HG02623 (cell line): ENCODE measurements around the gene DRC7.
"Not testable (repeated sequence)": the region's sequence is repeated elsewhere in the genome, so short reads cannot be mapped to it uniquely, and the experiment has no call there.

Experiments used
- ATAC-seq: cut with Tn5 transposase; IDR thresholded peaks from one replicate; pipeline ENCODE4 v1.9.1; 2021; ENCODE audit warnings: moderate library complexity; ENCODE audit not compliant: unreplicated experiment

DRC7 gene

DNA sequence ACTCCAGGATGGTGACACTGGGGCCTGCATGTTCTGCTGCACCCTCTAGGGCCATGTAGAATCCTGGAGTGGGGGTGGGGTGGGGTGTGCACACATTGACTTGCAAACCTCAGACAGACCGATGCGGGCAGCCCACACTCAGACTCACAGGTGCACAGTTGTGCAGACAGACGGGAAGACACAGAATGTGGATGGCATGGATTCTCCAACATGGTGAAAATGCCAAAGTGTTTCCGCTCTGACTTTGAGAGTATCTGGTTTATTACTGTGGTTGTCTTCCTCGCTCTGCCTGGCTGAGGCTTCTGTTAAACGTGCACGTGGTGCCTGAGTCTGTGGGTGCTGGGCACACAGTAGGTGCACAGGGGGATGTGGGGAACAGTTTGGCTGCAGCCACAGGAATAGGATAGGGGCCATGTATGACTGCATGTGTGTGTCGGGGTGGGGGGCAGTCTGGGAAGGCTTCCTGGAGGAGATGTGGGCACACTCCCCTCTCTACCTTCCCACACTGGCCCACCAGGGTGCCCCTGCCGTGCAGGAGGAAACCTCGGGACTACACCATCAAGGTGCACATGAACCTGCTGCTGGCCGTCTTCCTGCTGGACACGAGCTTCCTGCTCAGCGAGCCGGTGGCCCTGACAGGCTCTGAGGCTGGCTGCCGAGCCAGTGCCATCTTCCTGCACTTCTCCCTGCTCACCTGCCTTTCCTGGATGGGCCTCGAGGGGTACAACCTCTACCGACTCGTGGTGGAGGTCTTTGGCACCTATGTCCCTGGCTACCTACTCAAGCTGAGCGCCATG is 35.5 kb upstream of the DRC7 start:
- ATAC-seq = no peak

DNA sequence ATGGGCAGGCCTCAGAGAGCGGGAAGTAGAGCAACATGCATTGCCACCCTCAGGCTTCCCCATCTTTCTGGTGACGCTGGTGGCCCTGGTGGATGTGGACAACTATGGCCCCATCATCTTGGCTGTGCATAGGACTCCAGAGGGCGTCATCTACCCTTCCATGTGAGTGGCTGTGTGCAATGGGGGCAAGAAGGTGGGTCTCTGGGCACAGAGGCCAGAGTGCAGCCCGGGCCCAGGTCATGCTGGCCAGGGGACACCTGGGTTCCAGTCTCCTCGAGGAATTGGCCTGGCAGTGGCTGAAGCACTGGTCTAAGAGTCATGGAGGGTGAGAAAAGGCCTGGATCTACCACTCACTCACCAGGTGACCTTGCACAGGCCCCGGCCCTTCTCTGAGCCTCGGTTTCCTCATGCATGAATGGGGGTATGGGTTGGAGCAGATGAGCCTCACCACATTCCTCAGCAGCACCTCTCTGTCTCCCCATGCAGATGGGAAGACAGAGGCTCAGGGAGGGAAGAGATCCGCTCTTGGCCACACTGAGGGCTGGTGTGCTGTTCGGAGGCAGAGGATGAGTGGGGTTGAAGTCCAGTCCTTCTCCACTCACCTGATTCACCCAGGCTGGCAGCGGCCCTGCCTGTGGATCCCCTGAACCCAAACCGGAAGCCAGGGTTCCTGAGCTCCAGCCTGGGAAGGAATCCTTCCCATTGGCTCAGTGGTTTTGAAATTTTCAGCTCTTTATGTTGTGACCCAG is 33.7 kb upstream of the DRC7 start:
- ATAC-seq = no peak

DNA sequence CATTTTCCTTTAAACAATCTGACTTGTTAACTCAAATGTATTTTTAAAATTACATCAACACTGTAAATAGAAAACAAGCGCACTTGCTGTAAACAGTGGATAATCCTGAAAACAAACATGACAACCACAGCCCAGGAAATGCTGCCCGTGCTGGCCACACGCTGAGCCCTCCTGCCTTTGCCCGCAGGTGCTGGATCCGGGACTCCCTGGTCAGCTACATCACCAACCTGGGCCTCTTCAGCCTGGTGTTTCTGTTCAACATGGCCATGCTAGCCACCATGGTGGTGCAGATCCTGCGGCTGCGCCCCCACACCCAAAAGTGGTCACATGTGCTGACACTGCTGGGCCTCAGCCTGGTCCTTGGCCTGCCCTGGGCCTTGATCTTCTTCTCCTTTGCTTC is 33.1 kb upstream of the DRC7 start:
- ATAC-seq = no peak

DNA sequence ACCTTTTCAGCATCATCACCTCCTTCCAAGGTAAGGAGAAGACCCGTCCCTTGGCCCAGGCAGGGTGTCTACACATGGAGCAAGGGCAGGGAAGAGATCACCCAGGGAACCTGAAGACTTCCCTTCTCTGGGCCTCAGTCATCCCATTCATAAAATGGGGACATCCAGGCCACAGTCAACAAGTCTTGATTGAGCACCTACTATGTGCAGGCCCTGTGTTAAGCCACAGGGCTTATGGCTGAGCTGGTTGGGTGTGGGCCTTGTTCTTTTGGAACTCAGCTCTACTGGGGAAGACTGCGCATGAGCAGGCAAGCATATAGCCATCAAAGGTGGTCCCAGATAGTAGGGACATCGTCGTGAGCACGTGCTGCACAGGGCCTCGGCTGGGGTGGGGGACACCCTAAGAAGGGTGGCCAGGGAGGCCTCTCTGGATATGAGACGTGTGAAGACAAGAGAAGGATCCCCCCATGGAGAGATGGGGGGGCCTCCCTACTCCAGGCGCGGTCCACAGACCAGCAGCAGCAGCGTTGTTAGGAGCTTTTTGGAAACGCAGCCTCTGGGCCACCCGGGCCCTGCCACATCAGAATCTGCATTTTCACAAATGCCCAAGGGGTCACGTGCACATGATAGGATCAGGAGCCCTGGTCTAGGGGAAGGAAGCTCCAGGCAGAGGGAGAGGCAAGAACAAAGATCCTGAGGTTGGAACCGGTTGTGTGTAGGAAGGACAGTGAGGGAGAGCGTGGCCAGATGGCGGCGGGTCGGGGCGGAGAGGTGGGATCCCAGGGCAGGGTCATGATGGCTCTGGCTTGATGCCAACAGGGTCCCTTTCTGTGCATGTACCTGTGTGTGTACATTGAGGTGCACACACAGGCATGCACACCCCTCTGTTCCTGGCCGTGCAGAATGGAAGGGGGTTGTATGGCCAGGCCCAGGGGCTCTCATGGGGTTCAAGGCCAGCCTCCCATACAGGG is 32.4 kb upstream of the DRC7 start:
- no peak for ATAC-seq

DNA sequence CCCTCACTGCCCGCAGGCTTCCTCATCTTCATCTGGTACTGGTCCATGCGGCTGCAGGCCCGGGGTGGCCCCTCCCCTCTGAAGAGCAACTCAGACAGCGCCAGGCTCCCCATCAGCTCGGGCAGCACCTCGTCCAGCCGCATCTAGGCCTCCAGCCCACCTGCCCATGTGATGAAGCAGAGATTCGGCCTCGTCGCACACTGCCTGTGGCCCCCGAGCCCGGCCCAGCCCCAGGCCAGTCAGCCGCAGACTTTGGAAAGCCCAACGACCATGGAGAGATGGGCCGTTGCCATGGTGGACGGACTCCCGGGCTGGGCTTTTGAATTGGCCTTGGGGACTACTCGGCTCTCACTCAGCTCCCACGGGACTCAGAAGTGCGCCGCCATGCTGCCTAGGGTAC is 31.2 kb upstream of the DRC7 start:
- no peak for ATAC-seq

DNA sequence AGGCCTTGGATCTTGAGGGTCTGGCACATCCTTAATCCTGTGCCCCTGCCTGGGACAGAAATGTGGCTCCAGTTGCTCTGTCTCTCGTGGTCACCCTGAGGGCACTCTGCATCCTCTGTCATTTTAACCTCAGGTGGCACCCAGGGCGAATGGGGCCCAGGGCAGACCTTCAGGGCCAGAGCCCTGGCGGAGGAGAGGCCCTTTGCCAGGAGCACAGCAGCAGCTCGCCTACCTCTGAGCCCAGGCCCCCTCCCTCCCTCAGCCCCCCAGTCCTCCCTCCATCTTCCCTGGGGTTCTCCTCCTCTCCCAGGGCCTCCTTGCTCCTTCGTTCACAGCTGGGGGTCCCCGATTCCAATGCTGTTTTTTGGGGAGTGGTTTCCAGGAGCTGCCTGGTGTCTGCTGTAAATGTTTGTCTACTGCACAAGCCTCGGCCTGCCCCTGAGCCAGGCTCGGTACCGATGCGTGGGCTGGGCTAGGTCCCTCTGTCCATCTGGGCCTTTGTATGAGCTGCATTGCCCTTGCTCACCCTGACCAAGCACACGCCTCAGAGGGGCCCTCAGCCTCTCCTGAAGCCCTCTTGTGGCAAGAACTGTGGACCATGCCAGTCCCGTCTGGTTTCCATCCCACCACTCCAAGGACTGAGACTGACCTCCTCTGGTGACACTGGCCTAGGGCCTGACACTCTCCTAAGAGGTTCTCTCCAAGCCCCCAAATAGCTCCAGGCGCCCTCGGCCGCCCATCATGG is 30.5 kb upstream of the DRC7 start:
- no peak for ATAC-seq

DNA sequence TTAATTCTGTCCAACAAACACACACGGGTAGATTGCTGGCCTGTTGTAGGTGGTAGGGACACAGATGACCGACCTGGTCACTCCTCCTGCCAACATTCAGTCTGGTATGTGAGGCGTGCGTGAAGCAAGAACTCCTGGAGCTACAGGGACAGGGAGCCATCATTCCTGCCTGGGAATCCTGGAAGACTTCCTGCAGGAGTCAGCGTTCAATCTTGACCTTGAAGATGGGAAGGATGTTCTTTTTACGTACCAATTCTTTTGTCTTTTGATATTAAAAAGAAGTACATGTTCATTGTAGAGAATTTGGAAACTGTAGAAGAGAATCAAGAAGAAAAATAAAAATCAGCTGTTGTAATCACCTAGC is 30.0 kb upstream of the DRC7 start:
- ATAC-seq = no peak

DNA sequence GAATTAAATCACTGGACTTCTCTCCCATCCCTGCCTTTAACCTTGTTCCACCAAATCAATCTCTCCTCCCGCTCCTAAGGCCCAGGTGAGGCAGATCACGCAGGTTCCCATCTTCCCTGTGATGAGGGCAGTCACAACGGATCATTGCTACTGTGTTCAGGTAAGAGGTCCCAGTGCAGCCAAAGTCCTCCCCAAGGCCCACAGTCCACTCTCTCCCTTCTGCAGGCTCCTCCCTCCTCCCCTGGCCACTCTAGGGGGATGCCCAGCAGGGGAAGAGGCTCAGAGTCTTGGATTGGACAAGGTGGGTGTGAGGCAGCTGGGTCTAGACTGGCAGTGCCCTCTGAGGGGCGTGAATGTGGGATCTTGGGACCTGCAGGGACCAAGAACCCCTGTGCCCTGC is 29.1 kb upstream of the DRC7 start:
- no peak for ATAC-seq

DNA sequence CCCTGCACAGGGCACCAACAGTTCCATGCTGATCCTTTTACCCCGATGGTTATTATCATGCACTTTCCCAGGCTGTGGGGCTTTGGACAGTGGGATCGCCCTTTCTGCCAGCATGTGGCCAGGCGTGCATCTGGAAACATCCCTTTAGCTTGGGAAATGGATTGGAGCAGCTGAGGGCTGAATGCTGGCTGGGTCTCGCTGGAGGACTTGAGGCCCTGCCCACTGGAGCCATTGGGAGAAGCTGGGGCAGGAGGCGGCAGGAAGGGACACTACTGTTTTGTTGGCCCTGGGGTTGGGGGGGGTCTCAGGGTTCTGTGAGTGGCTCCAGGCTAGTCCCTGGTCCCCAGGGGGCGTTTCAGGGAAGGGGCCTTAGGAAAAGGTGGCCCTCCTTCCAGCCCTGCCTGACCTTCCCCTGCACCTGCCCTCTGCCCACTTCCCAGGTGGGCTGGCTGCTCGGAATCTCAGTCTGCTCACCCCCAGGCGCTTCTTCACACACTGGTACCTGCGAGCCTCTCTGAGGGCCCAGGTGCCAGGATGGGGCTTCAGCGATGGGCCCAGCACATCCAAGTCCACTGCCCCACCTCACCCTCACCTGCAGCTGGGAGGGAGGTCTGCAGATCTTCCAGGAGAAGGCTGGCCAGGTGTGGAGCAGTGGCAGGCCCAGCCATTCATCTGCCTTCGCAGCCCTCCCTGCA is 28.1 kb upstream of the DRC7 start:
- no peak for ATAC-seq

DNA sequence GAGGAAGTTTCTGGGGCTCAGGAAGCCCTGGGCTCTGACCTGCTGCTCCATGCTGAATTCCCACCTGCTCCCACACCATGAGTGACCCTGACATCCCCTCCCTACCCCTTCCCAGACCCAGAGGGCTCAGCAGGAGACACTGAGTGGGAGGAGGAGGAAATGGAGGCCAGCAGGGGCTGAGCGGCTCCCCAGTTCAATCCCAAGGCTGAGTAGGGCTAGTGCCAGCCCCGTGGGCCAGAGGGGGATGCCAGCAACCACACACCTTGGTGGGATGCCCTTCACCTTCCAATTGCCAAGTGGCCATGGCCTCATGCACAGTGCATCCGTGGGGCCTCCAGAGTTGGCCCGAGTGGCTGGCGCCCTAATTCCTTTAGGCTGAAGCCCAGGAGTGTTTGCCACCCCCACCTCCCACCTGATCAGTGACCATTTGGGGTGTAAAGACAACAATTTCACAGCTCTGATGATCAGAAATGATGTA is 27.5 kb upstream of the DRC7 start:
- ATAC-seq = no peak

DNA sequence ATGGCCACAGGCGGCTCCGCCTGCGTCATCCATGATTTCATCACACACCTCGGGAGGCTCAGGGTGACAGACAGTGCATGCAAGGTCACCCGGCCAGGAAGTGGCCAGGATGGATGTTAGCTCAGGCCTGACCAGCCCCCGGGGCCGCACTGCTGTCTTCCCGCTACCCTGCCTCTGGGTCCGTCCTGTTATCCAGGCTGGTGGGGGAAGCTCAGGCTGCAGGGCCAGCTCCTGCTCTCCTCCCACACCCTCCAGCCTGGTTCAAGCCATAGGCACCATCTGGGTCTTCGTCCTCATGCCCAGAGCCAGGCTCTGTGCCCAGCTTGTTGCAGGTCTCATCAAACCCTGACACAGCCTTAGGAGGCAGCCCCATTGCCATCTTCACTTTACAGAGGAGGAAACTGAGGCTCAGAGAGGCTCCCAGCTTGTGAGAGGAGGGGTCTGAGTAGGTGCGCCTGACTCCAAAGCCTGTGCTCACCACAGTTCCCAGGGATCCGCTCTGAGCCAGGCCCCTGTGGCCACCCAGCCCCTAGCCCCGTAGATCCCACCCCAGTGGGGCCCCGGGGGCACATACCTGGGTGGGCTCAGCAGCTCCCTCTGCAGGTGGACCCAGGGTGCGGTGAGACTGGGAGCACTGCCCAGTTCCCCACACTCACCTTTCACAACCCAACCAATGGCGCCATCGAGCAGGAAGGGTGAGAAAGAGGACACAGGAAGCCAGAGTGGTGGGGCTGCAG is 26.9 kb upstream of the DRC7 start:
- ATAC-seq = no peak

DNA sequence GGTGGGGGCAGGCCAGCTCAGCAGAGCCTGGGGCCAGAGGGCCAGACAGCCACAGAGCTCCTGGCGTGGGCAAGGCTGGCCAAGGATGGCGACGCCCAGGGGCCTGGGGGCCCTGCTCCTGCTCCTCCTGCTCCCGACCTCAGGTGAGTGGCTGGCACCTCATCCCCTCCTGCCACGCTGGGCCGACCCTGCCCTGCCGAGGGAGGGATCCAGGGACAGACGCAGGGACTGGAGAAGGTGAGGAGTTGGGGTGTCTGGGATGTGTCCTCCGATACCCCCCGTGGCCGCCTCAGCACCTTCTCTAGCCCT is 26.4 kb upstream of the DRC7 start, which contains the start of gene ADGRG3:
ADGRG3 (plus strand) TSS at position 44 of the 309 bp plus-strand sequence; CDS start at position 86, 42 bp downstream.
- ATAC-seq = no peak

DNA sequence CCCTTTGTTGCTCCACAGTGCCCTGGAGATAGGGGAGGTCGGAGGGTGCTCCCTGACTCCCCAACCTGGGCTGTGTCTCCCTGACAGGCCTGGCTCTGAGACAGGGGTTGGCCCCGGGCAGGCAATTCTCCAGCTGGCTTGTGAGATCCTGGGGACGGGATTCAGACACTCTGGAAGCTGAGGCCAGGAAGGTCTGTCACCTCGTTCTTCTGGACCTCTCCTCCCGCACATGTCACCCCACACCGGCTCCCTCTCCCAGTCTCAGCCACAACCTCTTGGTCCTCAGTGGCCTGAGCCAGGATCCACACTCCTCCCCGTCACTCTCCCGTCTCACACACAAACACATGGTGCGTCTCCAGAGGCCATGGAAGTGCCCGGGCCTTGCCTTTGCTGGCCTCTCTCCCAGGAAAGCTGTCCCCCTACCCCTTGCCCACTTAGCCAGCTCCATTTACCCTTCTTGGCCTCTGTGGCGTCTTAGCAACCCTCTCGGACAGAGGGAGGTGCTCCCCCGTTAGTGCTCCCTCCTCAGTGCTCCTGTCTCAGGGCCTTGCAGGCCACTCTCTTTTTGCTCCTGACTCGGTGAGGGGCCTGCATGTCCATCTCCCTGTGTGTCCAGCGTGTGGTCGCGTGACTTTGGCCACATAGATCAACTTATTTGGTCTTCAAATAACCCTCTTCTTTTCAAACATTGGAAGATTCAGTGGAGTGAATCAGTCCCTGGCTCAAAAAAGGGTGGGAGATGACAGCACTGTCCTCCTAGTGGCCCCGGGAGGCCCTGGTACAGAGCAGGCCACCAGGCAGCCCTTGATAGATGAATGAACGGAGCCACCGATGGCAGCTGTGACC is 25.8 kb upstream of the DRC7 start:
- no peak for ATAC-seq

DNA sequence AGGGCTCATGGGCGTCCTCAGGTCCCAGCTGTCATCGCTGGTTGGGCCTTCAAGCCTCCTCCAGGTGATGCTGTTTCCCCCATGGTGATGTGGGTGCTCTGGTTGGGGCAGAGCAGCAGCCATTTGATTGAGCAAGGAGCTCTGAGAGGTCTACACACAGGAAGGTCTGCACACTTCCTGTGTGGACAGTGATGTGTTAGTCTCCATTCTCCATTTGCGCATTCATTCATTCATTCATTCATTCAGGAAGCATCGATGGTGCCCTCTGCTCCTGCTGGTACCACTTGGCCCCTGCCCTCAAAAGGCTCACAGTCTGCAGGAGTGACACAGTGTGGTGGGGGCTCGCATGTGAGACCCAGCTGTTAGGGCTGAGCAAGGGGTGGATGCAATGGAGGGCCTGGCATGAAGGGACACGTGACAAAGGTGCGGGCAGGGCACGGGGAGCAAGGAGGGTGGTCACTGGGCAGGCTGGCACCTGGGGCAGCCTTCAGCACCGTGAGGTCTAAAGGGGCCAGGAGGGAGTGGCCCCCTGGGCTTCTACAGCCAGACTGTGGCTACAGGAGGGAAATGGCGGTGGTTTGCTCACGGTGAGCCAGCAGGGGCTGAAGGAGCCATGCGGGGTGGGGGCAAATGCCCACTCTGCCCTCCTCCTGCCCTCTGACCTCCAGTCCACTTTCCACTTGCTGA is 25.0 kb upstream of the DRC7 start:
- ATAC-seq = no peak

DNA sequence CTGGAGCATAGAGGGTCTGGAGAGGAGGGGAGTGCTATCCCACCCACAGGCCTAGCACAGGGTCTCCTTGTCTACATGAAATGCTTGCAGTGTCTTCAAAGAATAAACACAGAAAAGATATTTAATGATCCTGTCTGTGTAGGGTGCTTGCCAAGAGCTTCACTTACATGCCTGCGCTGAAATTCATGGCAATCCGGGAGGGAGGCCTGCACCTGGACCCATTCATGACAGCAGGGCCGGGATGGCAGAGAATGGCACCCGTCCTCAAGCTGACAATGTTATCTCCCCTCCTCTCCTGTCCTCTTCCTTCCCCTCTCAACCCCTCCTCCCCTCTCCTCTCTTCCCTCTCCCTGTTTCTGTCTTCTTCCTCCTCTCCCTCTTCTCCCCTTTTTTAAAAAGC is 24.4 kb upstream of the DRC7 start:
- ATAC-seq = no peak

DNA sequence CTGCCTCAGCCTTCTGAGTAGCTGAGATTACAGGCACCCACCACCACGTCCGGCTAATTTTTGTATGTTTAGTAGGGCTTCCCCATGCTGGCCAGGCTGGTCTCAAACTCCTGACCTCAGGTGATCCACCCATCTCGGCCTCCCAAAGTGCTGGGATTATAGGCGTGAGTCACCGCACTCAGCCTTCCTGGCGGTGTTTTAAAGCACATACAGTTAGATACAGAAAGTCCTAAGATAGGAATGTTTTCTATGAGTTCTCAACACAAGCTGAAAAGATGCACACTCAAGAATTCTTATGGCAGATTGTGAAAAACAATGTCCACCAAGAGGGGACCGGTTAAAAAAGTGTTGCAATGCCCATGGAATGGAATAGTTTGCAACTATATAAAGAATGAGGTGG is 23.2 kb upstream of the DRC7 start:
- not testable (repeated sequence) for ATAC-seq

DNA sequence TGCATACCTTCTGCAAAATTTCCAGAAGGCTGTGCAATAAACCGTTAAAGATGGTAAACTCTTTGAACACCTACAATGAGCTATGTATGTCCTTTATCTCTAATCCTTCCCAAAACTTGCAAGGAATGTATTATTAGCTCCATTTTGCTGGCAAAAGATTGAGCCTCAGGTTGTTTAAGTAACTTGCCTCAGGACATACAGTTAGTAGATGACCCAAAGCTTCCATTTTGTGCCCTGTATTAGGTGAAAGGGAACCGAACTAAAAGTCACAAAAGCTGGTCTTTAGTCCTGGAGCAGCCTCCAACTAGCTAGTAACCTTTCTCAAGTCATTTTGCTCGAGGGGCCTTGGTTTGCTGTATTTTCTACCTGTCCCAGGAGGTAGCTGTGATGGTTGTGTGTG is 22.2 kb upstream of the DRC7 start:
- ATAC-seq = no peak

DNA sequence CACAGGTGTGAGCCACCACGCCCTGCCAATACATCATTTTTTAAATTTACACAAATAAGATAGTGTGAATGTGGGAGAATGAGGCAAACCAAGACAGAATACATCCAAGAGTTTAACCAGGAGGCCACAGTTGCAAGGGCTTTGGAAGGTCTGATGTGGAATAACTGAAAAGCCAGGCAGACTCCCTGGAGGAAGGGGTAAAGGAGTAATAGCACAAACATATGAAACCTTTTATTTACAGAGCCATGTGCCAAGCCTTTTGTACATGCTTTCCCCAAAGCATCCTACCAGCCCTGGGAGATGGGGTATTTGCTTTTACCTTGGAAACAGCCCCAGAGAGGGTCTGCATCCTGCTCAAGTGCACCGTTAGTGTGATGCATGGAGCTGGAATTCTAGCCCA is 21.8 kb upstream of the DRC7 start:
- no peak for ATAC-seq
